HEK293 (cell line): ENCODE data around the gene HMGN1.

Experiments
- ATF2 ChIP-seq: fragments of 450-650 bp; formaldehyde crosslinking; IDR thresholded peaks from 2 replicates; pipeline ENCODE4 v1.5.1; 2016; ENCODE audit warnings: missing biosample characterization, missing genetic modification characterization, low read depth
- BCL6B ChIP-seq: fragments of 450-650 bp; formaldehyde crosslinking; IDR thresholded peaks from 2 replicates; pipeline ENCODE4 v1.5.1; 2017; ENCODE audit warnings: missing biosample characterization, missing genetic modification characterization
- GFI1B ChIP-seq: fragments of 450-650 bp; formaldehyde crosslinking; IDR thresholded peaks from 2 replicates; pipeline ENCODE4 v1.5.1; 2016; ENCODE audit warnings: missing biosample characterization, missing genetic modification characterization
- GLIS1 ChIP-seq: fragments of 450-650 bp; formaldehyde crosslinking; IDR thresholded peaks from 2 replicates; pipeline ENCODE4 v1.5.1; 2016; ENCODE audit warnings: missing biosample characterization, missing genetic modification characterization
- KLF16 ChIP-seq: fragments of 450-650 bp; formaldehyde crosslinking; IDR thresholded peaks from 2 replicates; pipeline ENCODE4 v1.5.1; 2017; ENCODE audit warnings: missing biosample characterization, missing genetic modification characterization
- KLF7 ChIP-seq: fragments of 450-650 bp; formaldehyde crosslinking; IDR thresholded peaks from 2 replicates; pipeline ENCODE4 v1.5.1; 2016; ENCODE audit warnings: missing biosample characterization, missing genetic modification characterization, borderline replicate concordance
- MZF1 ChIP-seq: fragments of 450-650 bp; formaldehyde crosslinking; IDR thresholded peaks from 2 replicates; pipeline ENCODE4 v1.5.1; 2017; ENCODE audit warnings: missing biosample characterization, missing genetic modification characterization, borderline replicate concordance
- PRDM10 ChIP-seq: fragments of 450-650 bp; formaldehyde crosslinking; IDR thresholded peaks from 2 replicates; pipeline ENCODE4 v1.5.1; 2016; ENCODE audit warnings: missing biosample characterization, missing genetic modification characterization
- SP3 ChIP-seq: fragments of 450-650 bp; formaldehyde crosslinking; IDR thresholded peaks from 2 replicates; pipeline ENCODE4 v1.5.1; 2016; ENCODE audit warnings: missing biosample characterization, missing genetic modification characterization
- WT1 ChIP-seq: fragments of 450-650 bp; formaldehyde crosslinking; IDR thresholded peaks from 2 replicates; pipeline ENCODE4 v1.5.1; 2016; ENCODE audit warnings: missing biosample characterization, missing genetic modification characterization
- ZBTB1 ChIP-seq: fragments of 450-650 bp; formaldehyde crosslinking; IDR thresholded peaks from 2 replicates; pipeline ENCODE4 v1.5.1; 2016; ENCODE audit warnings: missing biosample characterization, missing genetic modification characterization
- ZBTB26 ChIP-seq: fragments of 450-650 bp; formaldehyde crosslinking; optimal IDR thresholded peaks from 2 replicates; pipeline ENCODE3; 2016; ENCODE audit warnings: missing biosample characterization, mild to moderate bottlenecking, missing genetic modification characterization
- ZBTB6 ChIP-seq: fragments of 450-650 bp; formaldehyde crosslinking; IDR thresholded peaks from 2 replicates; pipeline ENCODE4 v1.5.1; 2017; ENCODE audit warnings: missing biosample characterization, missing genetic modification characterization
- ZNF114 ChIP-seq: fragments of 450-650 bp; formaldehyde crosslinking; IDR thresholded peaks from 2 replicates; pipeline ENCODE4 v1.5.0; 2017; ENCODE audit warnings: missing biosample characterization, missing genetic modification characterization
- ZNF23 ChIP-seq: fragments of 450-650 bp; formaldehyde crosslinking; IDR thresholded peaks from 2 replicates; pipeline ENCODE4 v1.5.1; 2016; ENCODE audit warnings: missing biosample characterization, missing genetic modification characterization, borderline replicate concordance
- ZNF302 ChIP-seq: fragments of 450-650 bp; formaldehyde crosslinking; IDR thresholded peaks from 2 replicates; pipeline ENCODE4 v1.5.1; 2016; ENCODE audit warnings: missing biosample characterization, missing genetic modification characterization, low read depth
- ZNF366 ChIP-seq: fragments of 450-650 bp; formaldehyde crosslinking; conservative IDR thresholded peaks from 2 replicates; pipeline ENCODE4 v1.5.1; 2016; ENCODE audit warnings: missing biosample characterization, missing genetic modification characterization
- ZNF404 ChIP-seq: fragments of 450-650 bp; formaldehyde crosslinking; IDR thresholded peaks from 2 replicates; pipeline ENCODE4 v1.5.1; 2017; ENCODE audit warnings: missing biosample characterization, missing genetic modification characterization
- ZNF510 ChIP-seq: fragments of 450-650 bp; formaldehyde crosslinking; IDR thresholded peaks from 2 replicates; pipeline ENCODE4 v1.5.1; 2018; ENCODE audit warnings: mild to moderate bottlenecking, missing genetic modification characterization, missing biosample characterization; ENCODE audit not compliant: insufficient replicate concordance
- ZNF513 ChIP-seq: fragments of 450-650 bp; IDR thresholded peaks from 2 replicates; pipeline ENCODE4 v1.5.1; 2018; ENCODE audit warnings: missing biosample characterization, missing genetic modification characterization
- ZNF544 ChIP-seq: fragments of 450-650 bp; formaldehyde crosslinking; IDR thresholded peaks from 2 replicates; pipeline ENCODE4 v1.5.0; 2017; ENCODE audit warnings: missing biosample characterization, missing genetic modification characterization
- ZNF623 ChIP-seq: fragments of 450-650 bp; formaldehyde crosslinking; IDR thresholded peaks from 2 replicates; pipeline ENCODE4 v1.5.1; 2016; ENCODE audit warnings: missing biosample characterization, missing genetic modification characterization
- ZNF629 ChIP-seq: fragments of 450-650 bp; formaldehyde crosslinking; IDR thresholded peaks from 2 replicates; pipeline ENCODE4 v1.5.1; 2017; ENCODE audit warnings: missing biosample characterization, missing genetic modification characterization
- ZNF747 ChIP-seq: fragments of 450-650 bp; formaldehyde crosslinking; IDR thresholded peaks from 2 replicates; pipeline ENCODE4 v1.5.1; 2016; ENCODE audit warnings: missing biosample characterization, missing genetic modification characterization
- ZNF843 ChIP-seq: fragments of 450-650 bp; formaldehyde crosslinking; IDR thresholded peaks from 2 replicates; pipeline ENCODE4 v1.5.1; 2016; ENCODE audit warnings: missing biosample characterization, missing genetic modification characterization
- ZSCAN16 ChIP-seq: fragments of 450-650 bp; formaldehyde crosslinking; IDR thresholded peaks from 2 replicates; pipeline ENCODE4 v1.5.1; 2016; ENCODE audit warnings: missing biosample characterization, missing genetic modification characterization
- ZSCAN18 ChIP-seq: fragments of 450-650 bp; formaldehyde crosslinking; IDR thresholded peaks from 2 replicates; pipeline ENCODE4 v1.5.1; 2016; ENCODE audit warnings: missing biosample characterization, missing genetic modification characterization

Gene HMGN1

GRCh38 chr21:39313571-39314142 is 35.2 kb downstream of the HMGN1 start, which contains the start of gene BRWD1 (continued):
- peak; percentile 99 for TF ChIP-seq ZSCAN18 (tag by site-specific recombination)
- peak; percentile 72 for TF ChIP-seq ZNF623 (tag by site-specific recombination)
- TF ChIP-seq ATF2 = peak; percentile 81
- TF ChIP-seq PRDM10 = peak; percentile 84
- TF ChIP-seq KLF16 = peak; percentile 100
- TF ChIP-seq ZNF114 (tag by site-specific recombination) = no peak
- peak; percentile 100 for TF ChIP-seq ZBTB26 (tag by site-specific recombination)
- no peak for TF ChIP-seq ZNF544 (tag by site-specific recombination)
- 0 out of 2 replicates have a peak, but pooled peaks have one; percentile 82 for TF ChIP-seq ZNF747 (tag by site-specific recombination)
- peak; percentile 93 for TF ChIP-seq GFI1B
- TF ChIP-seq ZNF513 (tag by site-specific recombination) = peak; percentile 81
- TF ChIP-seq BCL6B (tag by site-specific recombination) = peak; percentile 69; the same call in 1 of the 2 replicates
- TF ChIP-seq SP3 (tag by site-specific recombination) = peak; percentile 96
- TF ChIP-seq GLIS1 (tag by site-specific recombination) = peak; percentile 100
- peak; percentile 99 for TF ChIP-seq KLF7 (tag by site-specific recombination)
- peak; percentile 98; the same call in 1 of the 2 replicates for TF ChIP-seq ZBTB1 (tag by site-specific recombination)
- peak; percentile 87 for TF ChIP-seq ZSCAN16
- peak; percentile 89 for TF ChIP-seq MZF1 (tag by site-specific recombination)
- peak; percentile 97 for TF ChIP-seq ZNF629
- no peak for TF ChIP-seq ZNF404 (tag by site-specific recombination)
- peak; percentile 68; the same call in 1 of the 2 replicates for TF ChIP-seq ZBTB6 (tag by site-specific recombination)
- peak; percentile 87 for TF ChIP-seq ZNF510 (tag by site-specific recombination)
- TF ChIP-seq ZNF302 = peak; percentile 85; the same call in 1 of the 2 replicates
- peak; percentile 93 for TF ChIP-seq WT1 (tag by site-specific recombination)
- peak; percentile 91; the same call in 1 of the 2 replicates for TF ChIP-seq ZNF843 (tag by site-specific recombination)
- peak; percentile 70; the same call in 1 of the 2 replicates for TF ChIP-seq ZNF23 (tag by site-specific recombination)
- peak; percentile 55 for TF ChIP-seq ZNF366 (tag by site-specific recombination)
